ENCODE measurements around the gene PSMB5.
A peak's percentile ranks its signal among the peaks of the same experiment; 100 is the strongest.
"Not testable (repeated sequence)": the region's sequence is repeated elsewhere in the genome, so short reads cannot be mapped to it uniquely, and the experiment has no call there.

The PSMB5 gene

DNA sequence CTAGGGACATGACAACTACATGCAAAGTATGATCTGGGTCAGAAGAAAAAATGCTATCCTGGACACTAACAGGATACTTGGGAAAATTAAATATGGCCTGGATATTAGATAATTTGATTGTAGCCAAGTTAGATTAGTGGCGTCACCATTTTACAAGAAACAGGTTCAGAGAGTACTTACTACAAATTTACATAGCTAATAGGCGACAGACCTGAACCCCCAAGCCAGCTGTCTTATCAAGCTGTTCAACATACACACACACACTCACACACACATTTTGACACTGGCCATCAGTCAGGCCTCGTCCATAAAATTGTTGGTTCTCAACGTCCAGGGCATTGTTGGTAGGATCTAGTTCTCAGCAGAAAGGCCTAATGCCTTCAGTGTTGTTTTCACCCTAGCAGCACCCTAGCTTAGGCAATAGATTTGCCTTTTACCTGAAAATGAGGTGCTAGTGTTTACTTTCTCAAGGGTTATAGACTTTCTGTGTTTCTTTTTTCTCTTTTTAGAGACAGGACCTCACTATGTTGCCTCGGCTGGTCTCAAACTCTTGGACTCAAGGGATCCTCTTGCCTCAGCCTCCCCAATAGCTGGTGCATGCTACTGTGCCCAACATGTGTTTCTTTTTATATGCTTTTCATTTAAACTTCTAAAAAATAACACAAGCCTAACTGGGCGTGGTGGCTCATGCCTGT, 21.5 kb downstream of the PSMB5 start:
- DNase-seq = no peak

DNA sequence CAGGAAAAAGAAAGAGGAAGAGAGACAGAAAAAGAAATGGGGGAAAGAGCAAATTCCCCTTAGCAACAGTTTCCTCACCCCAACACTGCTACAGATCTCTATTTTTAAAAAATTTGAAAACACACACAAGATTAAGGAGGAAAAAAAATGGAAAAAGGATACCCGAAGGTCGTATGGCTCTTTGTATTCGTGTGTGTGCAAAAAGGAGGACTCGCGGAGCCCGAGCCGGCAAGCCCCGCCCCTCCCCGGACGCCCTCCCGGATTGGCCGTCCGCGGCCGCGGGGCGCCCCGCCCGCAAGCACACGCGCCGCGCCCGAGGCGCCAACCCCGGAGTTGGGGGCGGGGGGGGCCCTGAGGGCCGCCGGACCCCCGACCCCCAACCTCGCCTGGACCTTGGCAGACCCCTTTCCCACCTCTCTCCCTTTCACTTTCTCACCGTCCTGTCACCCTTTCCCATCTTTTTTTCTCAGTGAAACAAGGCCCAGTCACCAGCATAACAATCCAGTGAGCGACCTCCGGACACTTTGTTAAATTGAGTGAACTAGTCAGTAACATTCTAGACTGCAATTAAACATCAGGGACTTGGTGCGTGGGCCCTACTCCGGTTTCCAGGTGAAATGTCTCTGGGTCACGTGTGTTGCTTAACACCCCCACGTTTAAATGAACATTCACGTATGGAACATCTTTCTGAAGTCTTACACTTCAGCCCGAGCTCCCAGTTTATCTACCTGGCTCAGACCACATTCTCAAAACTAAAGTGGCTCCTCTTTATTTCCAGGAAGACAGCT, 24.6 kb downstream of the PSMB5 start, which contains the start of gene C14orf93:
C14orf93 (minus strand) TSS at position 205 of the 788 bp plus-strand sequence. CDS start 11,120 bp downstream, outside the sequence.
- peak; percentile 80 for DNase-seq

DNA sequence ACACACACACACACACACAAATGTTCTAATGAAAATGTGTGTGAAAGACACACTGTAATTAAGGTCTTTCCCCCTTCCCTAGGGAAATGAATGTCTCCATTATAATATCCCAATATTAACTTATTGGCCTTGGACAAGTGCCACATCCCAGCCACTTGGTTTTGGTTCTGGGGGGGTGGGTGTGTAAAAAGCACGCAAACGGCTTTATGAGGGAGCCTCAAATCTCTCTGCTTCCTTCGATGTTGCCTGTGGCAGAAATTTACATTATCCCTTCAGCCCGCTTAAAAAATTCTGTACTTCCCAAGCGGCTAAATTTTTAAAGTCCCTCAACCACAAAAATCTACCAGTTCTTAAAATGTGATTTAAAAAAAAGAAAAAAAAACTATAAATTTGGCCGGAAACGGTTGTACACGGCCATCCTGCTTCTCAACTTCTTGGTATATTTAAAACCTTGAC, 25.2 kb downstream of the PSMB5 start:
- DNase-seq = no peak

DNA sequence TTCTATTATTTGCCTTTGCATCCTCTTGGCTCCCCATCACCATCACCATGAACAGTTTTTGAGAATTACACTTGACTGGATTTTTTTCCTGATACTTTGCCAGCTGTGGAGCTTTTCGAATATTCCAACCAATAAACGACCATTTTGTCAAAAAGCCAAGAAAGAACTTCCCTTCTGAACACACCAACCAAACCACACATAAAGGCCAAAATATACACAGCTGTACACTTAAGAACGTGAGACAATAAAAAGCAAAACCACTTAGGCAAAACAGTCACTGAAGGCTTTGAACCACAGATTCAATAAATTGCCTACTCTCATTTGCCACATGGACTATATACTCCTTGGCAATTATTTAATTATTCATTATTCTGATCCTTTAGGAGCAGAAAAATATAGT, 25.9 kb downstream of the PSMB5 start:
- peak; percentile 10 for DNase-seq

DNA sequence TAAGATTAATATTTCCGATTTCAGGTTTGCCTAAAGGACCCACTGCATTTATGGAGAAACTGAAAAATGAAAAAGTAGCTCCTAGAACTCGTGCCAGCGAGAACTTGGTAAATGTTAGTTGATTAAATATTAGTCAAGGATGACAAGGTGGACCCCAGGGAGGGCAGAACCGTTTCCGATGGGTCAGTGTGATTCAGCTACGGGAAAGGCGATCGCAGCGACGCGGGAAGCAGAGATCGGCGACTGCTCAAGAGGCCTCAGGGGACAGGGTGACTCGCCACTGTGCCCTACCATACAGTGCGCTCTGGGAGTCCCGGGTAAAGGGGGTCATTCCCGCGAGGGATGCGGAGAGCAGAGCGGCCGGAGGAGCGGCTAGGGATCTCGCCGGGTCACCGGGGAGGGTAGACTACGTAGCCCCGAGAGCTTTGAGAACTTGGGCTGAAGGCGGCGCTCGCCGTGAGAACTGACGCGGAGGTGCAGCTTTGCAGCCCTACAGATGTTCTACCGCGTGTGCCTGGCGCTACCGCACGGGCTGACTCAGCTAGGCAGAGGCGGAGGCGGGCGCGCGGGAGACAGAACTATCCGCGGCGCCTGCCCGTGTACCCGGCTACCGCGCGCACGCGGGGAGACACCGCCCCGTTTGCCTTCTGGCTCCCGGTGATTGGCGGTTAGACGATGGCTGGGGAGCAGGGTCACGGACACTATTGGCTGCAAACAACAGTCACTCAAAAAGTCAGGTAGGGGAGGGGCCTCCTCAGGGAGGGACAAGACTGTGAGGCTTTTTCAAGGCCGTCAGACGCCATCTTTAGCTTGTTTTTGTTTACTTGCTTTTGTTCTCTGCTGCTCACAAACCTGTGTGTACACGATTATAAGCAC, 27.9 kb downstream of the PSMB5 start:
- DNase-seq = peak; percentile 97

DNA sequence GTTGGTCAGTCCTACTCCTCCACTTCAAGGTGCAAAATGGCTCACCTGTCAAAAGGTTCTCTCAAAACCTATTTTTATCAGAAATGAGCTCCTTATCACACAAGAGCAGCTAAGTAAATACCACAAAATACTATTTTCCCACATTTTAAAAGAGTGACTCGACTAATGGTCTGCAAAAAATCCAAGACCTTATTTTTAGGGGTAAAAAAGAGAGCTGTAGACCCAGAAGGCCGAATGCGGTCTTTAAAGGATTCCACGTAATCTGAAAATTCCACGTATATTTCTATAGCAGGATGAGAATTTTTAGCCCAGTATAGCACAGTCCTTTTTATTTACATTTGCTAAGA, 28.5 kb downstream of the PSMB5 start:
- DNase-seq = no peak

DNA sequence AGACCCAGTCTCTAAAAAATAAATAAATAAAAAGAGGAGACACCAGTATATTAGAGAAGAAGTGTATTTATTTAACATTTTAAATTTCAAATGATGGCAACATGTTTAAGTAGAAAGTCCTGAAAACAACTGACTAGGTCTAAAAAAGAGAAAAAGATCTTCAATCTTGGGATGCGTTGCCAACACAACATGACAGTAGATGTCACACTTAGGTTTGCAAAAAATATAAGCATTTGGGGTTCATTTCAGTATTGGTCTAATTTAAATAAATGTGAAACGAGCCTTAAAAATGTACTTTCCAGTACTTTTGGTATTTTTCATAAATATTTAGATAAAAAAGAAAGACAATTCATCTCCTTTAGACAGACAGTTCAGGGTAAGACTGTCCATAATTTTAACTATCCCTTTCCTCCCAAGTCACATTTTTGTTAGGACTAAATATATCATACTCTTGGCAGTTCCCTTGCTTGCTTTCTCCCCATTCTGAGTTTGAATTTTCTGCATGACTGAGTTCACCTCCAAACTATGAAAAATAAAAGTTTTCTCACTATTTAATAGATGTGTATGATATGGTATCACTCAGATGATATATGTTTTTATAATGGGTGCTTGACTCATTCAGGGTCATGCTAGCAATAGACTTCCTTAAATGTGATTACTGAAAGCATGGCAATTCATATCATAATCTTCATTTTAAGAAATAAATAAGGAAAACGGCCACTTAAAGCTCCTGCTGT, 29.1 kb downstream of the PSMB5 start:
- DNase-seq = peak; percentile 33

DNA sequence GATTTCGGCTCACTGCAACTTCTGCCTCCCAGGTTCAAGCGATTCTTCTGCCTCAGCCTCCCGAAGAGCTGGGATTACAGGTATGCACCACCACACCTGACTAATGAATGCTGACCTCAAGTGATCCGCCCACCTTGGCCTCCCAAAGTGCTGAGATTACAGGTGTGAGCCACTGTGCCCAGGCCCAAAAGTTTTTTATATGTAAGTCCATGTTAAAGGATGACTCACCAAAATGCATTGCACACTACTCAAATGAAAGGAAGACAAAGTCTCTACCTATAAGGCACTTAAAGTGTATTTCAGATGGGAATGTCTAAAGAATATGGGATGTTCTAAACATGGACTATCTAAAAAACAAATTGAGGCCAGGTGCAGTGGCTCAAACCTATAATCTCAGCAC, 30.4 kb downstream of the PSMB5 start:
- not testable (repeated sequence) for DNase-seq

DNA sequence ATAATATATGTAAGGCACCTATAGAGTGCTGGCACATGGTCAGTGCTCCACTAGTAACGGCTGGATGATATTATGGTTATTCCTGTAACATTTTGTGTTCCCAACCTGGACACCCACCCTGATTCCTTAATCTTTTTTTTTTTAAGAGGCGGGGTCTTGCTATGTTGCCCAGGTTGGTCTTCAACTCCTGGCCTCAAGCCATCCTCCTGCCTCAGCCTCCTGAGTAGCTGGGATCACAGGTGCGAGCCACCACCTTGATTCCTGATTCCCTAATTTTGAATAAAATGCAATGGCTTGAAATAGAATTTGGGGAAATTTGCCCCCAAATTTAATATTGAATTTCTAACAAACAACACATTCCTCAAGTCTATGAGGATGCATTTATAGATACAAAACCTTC, 32.1 kb downstream of the PSMB5 start:
- DNase-seq = no peak

DNA sequence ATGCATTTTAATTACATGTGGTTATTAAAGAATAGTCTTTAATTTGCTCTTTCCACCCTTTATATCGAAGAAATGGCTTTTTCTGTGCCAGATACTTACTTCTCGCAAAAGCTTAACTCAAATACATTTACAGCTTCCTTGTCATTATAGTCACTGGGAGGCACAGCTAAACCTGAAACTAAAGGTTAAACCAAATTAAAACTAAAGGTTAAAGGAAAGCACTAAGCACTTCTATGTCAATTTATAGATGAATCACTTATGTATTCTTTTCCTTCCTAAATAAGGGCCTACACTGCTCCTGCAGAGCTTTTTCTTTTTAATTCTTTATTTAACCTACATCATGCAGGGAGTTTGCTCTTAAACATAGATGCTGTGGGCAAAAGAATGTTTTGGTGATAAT, 33.8 kb downstream of the PSMB5 start:
- DNase-seq = no peak

DNA sequence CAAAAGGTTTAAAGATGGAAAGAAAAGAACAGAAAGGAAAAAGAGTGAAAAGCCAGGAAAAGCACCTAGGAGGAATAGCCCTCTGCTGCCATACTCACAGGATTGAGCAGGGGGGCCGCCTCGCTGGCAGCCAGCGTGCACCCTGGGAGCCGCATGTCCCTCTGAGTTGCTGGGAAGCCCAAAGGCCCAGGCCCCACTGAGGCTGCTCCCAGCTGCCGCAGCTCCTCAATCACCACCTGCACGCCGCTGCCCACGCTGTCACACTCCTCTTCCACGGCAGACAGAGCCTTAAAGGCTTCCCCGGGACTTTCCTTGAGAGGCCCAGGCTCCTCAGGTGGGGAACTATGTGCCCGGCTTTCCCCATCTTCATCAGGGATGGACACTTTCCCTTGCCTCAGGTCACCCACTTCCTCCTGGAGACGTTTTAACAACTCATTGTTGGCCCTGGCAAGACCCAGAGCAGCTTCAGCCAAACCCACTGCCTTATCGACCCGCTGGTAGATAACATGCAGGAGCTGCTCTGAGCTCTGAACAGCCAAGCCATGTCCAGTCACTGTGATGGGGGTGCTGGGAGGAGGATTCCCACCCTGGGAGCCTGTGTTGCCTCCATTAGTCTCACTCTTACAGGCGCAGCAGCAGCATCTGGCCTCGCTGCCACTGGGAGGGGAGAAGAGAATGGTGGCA, 36.2 kb downstream of the PSMB5 start:
- no peak for DNase-seq

DNA sequence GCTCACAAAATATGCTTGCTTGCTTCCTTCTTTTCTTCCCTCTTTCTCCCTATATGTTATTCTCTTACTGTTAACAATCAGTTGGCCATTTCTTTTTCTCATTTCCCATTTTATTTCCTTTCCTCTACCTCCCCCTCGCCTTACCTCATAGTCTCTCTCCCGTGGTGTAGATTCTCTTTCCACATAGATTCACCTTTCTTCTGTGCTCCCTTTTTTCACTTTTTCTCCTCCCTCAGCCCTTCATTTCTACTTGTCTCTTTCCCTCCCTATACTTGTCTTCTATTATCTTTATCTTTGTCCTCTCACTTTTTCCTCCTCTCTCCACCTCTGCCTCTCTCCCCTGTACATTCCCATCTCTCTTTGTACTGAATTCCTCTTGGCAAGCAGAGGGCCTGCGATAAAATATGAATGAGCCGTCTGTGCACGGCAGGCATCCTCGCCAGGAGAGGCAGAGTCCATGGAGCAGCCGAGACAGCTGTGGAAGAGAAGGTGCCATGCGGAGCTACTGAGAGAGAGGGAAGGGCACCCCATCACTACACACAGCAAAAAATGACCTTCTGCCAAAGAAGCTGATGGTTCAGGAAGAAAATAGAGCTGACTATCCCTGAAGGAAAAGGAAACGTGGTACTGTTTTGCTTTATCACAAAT, 36.9 kb downstream of the PSMB5 start:
- no peak for DNase-seq

DNA sequence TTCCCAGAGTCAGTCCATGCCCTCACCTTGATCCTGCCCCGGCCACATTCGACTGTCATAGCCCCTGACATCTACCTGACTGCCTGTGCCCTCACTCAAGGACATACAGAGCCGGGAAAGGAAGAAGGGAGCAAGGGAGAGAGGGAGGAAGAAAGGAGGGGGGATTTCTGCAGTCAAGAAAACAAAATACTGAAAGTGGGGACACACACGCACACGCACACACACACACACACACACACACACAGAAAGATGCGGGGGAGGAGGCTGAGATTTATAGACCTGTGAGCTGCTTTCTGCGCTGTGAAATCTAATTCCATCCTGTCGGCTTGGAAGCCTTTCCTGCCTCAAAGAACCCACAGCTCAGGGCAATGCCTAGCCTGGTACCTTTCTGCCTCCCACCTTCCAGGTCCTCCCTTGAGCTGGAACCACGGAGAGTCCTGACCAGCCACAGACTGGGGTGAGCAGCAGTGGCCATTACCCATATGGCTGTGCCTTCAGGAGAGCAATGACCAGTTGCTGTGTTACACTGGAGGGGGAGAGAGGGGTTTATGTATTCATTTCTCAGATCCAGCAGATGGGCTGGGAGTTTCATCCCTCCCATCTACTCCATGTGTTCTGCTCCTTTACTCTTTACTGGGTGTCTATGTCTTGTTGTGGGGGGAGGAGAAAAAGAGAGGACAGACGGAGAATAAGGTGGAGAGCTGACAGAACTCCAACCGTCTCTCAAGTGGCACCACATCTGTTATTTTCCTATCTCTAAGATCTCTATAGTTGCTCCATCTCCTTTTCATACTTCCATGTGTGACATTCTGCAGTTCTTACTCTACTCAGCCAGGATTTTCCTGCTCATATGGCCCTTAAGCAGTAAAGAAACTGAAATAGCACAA, 37.7 kb downstream of the PSMB5 start:
- DNase-seq = no peak

DNA sequence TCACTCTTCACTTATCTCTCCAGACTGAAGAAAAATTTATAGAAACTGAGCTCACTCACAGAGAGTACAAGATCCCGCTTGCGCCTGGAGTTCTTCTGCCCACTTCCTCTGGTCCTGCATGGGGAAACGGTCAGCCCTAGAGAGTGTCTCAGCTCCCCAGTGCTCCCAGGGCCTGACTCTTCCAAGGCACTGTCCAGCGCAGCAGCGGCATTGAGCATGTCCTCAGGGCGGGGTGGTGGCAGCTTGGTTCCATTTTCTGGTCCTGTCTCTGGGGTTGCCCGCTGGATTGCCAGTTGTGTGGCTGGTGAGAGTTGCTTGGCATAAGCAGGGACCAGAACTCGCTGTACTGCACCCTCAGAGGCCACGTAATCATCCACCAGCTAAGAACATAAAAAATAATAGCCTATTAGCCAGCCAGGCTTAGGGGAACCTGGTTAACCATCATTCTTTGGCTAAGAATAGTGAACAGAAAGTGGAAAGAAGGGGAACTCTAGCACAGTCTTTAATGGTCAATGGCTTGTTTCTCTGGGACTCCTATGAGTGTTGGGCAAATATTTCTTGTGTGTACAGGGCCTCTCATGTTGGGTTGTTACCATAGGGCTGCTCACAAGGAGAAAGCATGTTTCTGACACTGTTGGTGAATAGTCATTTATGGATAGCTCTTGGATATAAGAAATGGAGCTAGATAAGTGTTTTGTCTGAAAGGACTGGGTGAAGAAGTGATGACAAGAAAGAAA, 38.6 kb downstream of the PSMB5 start:
- no peak for DNase-seq

DNA sequence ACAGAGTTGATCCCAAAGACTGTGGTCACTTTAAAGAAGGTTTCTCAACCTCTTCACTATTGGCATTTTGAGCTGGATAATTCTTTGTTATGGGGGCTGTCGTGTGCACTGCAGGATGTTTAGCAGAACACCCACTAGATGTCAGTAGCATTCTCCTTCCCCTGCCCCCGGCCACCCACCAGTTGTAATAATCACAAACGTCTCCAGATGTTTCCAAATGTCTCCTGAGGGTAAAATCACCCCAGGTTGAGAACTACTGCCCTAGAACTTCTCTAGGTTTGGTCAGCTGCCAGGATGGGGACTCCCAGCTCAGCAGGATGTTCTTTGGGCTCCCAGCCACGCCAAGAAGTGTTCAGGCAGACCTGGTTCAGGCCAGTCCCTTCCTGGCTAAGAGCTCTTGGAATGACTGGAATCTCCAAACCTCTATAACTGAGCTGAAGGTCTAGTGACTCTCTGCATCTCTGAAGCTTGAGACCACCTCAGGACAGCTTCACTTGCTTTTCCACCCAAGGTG, 39.9 kb downstream of the PSMB5 start:
- DNase-seq = peak; percentile 37

DNA sequence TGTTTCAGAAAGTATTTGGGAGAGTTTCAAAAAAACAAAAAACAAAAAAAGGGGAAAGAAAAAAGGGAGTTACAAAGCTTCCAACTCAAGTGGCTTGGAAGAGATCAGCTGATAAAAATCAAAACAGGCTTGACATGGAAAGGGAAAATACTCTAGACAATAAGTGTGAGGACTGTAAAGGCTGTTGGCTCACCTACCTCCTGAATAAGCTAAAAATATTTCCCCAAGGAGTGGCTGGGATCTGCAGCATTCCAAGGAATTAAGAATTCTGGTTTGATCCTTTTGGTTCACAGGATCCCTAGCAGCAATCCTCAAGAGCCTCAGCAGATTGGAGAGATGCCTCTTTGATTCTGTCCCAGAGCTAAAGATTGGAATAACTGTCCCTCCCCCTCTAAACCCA, 41.2 kb downstream of the PSMB5 start:
- no peak for DNase-seq

DNA sequence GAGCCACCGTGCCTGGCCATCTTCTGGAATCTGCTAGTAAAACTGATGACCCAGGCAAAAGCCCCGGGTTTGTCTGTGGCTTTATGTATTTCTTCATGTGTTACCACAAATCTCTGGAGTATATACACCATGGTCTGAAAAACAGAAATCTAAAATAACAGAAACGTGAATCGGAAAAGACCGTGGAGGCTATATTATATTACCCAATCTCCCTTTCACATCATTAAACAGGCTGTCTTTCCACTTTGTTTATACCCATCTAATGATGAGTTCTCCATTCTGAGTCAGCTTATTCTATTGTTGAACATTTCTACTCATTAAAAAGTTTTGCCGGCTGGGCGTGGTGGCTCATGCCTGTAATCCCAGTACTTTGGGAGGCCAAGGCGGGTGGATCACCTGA, 42.8 kb downstream of the PSMB5 start:
- DNase-seq = no peak

DNA sequence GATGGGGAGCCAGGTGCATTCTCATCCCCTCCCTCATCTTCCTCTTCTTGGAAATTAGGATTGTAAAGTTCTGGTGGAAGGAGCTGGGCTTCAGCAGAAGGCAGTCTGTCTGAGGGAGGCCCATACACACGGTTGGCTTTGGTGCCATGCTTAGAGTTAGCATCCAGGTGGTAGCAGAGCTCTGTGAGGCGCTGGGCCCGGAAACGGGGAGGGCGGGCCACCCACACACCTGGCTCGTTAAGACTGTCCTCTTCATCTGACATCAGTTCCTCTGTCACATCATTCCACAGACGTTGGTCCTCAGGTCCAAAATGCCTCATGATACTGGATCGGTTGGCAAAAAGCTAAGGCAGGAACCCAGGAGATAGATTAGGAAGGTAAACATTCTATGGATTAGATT, 47.4 kb downstream of the PSMB5 start:
- DNase-seq = no peak

DNA sequence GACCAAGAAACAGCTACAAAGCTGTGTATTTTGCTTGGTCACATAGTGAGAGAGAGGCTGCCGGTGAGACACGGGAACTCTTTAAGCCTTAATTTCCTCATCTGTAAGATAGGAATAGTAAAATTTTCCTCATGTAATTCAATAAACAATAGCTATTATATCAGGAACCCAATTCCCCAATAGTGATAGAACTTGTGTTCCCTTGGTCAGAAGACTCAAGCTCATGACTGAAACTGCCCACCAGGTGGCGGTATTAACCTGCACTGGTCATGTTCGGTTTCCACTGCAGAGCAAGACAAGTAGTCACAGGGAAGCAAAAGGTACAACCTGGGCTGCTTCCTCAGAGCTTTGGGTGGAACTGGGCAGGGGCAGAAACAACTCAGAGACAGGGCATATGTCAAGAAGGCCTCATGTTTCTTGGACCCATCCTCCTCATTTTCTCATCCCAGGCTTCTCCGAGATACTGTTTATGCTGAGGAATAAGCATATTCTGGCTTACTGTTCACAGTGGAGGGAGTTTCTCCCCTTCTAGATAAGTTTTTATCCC, 48.1 kb downstream of the PSMB5 start:
- peak; percentile 93 for DNase-seq

Data from suppressor macrophage treated with lipopolysaccharide for 4 hours (primary cell).